Measurements from ENCODE around the gene TEDC2. TPM values are rescaled to one million over a fixed set of nuclear protein-coding genes. Genes with fewer than 3 reads are reported as not detected.

TEDC2 gene
- total and polyA plus RNA-seq, 10 of the 15 experiments (the other 5 are each of a cell fraction or from before 2014, with no cell fraction given) = 0.23 to 47.9 (median 19.1) TPM

DNA sequence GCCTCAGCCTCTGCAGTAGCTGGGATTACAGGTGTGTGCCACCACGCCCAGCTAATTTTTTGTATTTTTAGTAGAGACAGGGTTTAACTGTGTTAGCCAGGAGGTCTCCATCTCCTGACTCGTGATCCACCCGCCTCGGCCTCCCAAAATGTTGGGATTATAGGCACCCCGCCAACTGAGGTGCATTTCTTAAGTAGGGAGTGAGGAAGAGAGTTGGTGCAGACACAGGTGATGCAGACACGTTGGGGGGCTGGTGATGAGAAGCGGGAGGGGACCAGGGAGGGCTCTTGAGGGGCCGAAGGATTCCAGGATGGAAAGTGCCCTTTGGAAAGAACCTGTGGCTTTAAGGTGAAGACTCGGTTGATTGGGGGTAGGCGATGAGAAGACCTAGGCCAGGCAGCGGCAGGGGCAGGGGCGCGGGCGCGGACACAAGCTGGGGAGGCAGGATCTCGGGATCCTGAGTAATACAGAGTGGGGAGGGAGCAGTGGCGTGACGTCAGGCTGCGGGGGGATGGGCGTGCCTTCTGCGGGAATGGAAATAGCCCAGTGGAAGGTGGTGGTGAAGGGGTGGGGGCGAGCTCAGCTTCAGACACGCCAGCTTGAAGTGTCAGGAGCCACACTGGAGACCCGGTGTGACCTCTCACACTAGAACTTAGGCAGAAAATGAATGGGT is 51.4 kb downstream of the TEDC2 start:
- peaks cover 25% of the 10 kb centered on the region for H3K79me2 ChIP-seq (ENCODE audit: control insufficient read depth, insufficient read depth, low read length)
- no peak overlapping the region for H3K9ac ChIP-seq (ENCODE audit: control insufficient read depth, insufficient read depth, low read length)
- in situ Hi-C loops (cut with MboI) (no loop called here), intact Hi-C loops (cut with micrococcal nuclease; ENCODE audit: unreplicated experiment) (no loop called here)
- ChIA-PET RAD21 (ENCODE audit: unreplicated experiment) (interaction anchor here (2.3 kb wide), 1 partner anchor 10 kb away, joined by 11 read pairs; no protein-coding TSS in a partner anchor), POLR2A (interaction anchor here (0.8 kb wide), 1 partner anchor 26 kb away, joined by 4 read pairs; the partner anchor contains the start of gene PDPK1), SMC1A (ENCODE audit: uncharacterized antibody, unreplicated experiment) (no interaction called here), CTCF (interaction anchor here (1.5 kb wide), 1 partner anchor 21 kb away, joined by 4 read pairs; no protein-coding TSS in a partner anchor)
- BruUV-seq (replicated peaks) = no TSS peak
- no peak overlapping the region for H3K4me2 ChIP-seq (ENCODE audit: control insufficient read depth, insufficient read depth)
- peaks cover 6% of the 10 kb centered on the region; the same call in 1 of the 2 replicates for H4K20me1 ChIP-seq (ENCODE audit: control insufficient read depth, insufficient read depth)
- no peak for TF ChIP-seq JUNB (IDR thresholded peaks at IDR 0.05)
- H3K4me1 ChIP-seq (ENCODE audit: control insufficient read depth, insufficient read depth, low read length) = peaks cover 46% of the 10 kb centered on the region
- H3K36me3 ChIP-seq (ENCODE audit: control insufficient read depth in 2 of 2, insufficient read depth in 2 of 2, low read length in 1 of 2) = peaks cover 0 to under 1% of the 10 kb centered on the region in 2 experiments; a peak in 1 of 4 replicates
- H2AFZ ChIP-seq (ENCODE audit: control insufficient read depth, low read depth, low read length) = no peak overlapping the region
- no peak for FAIRE-seq
- H3K4me3 ChIP-seq = no peak overlapping the region
- H3K27me3 ChIP-seq (replicated peaks in 1 of 2; ENCODE audit: control insufficient read depth in 2 of 2, insufficient read depth in 2 of 2, low read length in 1 of 2) = no peaks in the 10 kb centered on the region
- H3K27ac ChIP-seq (ENCODE audit: control insufficient read depth, insufficient read depth) = no peak overlapping the region
- H3K9me3 ChIP-seq (replicated peaks; ENCODE audit: control insufficient read depth, insufficient read depth, low read length) = no peaks in the 10 kb centered on the region
- WGBS (ENCODE audit: insufficient coverage, insufficient replicate concordance, low lambda C conversion rate, missing lambda C conversion rate) = 73% methylated on average over 20 of the region's 24 CpGs
- ATAC-seq = no peak
- DNase-seq (ENCODE audit: low read depth, low spot score) = no peak

DNA sequence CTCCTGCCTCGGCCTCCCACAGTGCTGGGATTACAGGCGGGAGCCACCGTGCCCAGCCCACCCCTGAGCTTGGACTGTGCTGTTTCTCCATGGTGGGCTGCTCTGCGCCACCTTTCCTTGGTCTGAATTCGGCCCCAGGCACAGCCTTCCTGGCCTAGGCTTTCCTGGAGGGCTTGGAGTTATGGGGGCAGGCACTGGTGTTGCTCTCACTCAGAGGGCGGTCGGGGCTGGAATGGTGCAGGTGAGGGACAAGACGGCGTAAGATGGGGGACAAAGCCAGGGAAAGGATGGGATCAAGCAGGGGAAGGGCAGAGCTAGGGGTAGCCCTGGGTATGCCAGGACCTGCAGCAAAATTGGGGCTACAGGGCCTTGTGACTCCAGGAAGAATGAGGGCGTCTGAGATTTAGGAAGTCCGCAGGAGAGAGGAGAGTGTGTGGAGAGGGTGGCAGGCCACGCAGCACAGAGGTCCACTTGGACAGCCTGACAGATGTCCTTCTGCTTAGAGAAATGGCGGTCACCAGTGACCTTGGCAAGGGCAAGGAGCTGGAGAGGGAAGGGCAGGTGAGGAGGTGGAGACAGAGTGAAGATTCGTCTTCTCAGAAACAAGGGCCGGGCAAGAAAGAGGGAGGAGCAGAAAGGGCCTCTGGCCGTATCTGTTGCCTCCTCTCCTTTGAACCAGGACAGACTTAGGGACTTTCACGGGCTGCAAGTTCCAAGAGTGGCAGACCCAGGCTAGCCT is 52.3 kb downstream of the TEDC2 start:
- intact Hi-C loops (cut with micrococcal nuclease; ENCODE audit: unreplicated experiment) (no loop called here), in situ Hi-C loops (cut with MboI) (no loop called here)
- peaks cover 41% of the 10 kb centered on the region for H3K4me1 ChIP-seq (ENCODE audit: control insufficient read depth, insufficient read depth, low read length)
- no peak overlapping the region for H3K4me2 ChIP-seq (ENCODE audit: control insufficient read depth, insufficient read depth)
- RAD21 ChIA-PET (ENCODE audit: unreplicated experiment) = interaction anchor here (1.0 to 1.3 kb wide), 2 partner anchors 42 to 241 kb away, joined by 3 to 4 read pairs; partner anchors contain the start of gene SRRM2
- POLR2A ChIA-PET = no interaction called here
- no peak overlapping the region for H2AFZ ChIP-seq (ENCODE audit: control insufficient read depth, low read depth, low read length)
- 93% methylated on average over 17 of the region's 17 CpGs for WGBS (ENCODE audit: insufficient coverage, insufficient replicate concordance, low lambda C conversion rate, missing lambda C conversion rate)
- no peak for ATAC-seq
- H3K27me3 ChIP-seq (replicated peaks in 1 of 2; ENCODE audit: control insufficient read depth in 2 of 2, insufficient read depth in 2 of 2, low read length in 1 of 2) = no peaks in the 10 kb centered on the region
- no peaks in the 10 kb centered on the region for H3K9me3 ChIP-seq (replicated peaks; ENCODE audit: control insufficient read depth, insufficient read depth, low read length)
- BruUV-seq (replicated peaks) = no TSS peak
- DNase-seq (ENCODE audit: low read depth, low spot score) = no peak
- no peak overlapping the region for H3K27ac ChIP-seq (ENCODE audit: control insufficient read depth, insufficient read depth)
- H3K36me3 ChIP-seq (ENCODE audit: control insufficient read depth in 2 of 2, insufficient read depth in 2 of 2, low read length in 1 of 2) = peaks cover 2 to 6% of the 10 kb centered on the region in 2 experiments; a peak in 3 of 4 replicates
- peaks cover 6% of the 10 kb centered on the region; the same call in 1 of the 2 replicates for H4K20me1 ChIP-seq (ENCODE audit: control insufficient read depth, insufficient read depth)
- CTCF ChIA-PET = interaction anchor here (0.6 to 1.6 kb wide), 2 partner anchors 27 to 372 kb away, joined by 3 to 4 read pairs; no protein-coding TSS in a partner anchor
- SMC1A ChIA-PET (ENCODE audit: uncharacterized antibody, unreplicated experiment) = interaction anchor here (0.8 to 1.3 kb wide), 2 partner anchors 10 to 26 kb away, joined by 3 to 5 read pairs; partner anchors contain the start of gene PDPK1
- H3K79me2 ChIP-seq (ENCODE audit: control insufficient read depth, insufficient read depth, low read length) = peaks cover 34% of the 10 kb centered on the region
- no peak for FAIRE-seq
- H3K4me3 ChIP-seq = no peak overlapping the region
- H3K9ac ChIP-seq (ENCODE audit: control insufficient read depth, insufficient read depth, low read length) = no peak overlapping the region
- TF ChIP-seq, protein P1, sequence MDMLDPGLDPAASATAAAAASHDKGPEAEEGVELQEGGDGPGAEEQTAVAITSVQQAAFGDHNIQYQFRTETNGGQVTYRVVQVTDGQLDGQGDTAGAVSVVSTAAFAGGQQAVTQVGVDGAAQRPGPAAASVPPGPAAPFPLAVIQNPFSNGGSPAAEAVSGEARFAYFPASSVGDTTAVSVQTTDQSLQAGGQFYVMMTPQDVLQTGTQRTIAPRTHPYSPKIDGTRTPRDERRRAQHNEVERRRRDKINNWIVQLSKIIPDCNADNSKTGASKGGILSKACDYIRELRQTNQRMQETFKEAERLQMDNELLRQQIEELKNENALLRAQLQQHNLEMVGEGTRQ (IDR thresholded peaks at IDR 0.05; ENCODE audit: borderline replicate concordance, low read depth, low read length) = no peak
- TF ChIP-seq SPI1 (IDR thresholded peaks at IDR 0.05; ENCODE audit: borderline replicate concordance, insufficient read depth, low read depth, low read length) (no peak), JUNB (IDR thresholded peaks at IDR 0.05) (no peak), TAF1 (IDR thresholded peaks at IDR 0.05; ENCODE audit: borderline replicate concordance, low read depth, low read length) (no peak), CEBPB (IDR thresholded peaks at IDR 0.05; ENCODE audit: borderline replicate concordance in 1 of 2, low read depth in 2 of 2, low read length in 2 of 2) (no peak), HDGF (IDR thresholded peaks at IDR 0.05) (no peak), SMARCA5 (IDR thresholded peaks at IDR 0.05) (no peak), NR2C1 (IDR thresholded peaks at IDR 0.05) (no peak)
- TF ChIP-seq, protein P2, sequence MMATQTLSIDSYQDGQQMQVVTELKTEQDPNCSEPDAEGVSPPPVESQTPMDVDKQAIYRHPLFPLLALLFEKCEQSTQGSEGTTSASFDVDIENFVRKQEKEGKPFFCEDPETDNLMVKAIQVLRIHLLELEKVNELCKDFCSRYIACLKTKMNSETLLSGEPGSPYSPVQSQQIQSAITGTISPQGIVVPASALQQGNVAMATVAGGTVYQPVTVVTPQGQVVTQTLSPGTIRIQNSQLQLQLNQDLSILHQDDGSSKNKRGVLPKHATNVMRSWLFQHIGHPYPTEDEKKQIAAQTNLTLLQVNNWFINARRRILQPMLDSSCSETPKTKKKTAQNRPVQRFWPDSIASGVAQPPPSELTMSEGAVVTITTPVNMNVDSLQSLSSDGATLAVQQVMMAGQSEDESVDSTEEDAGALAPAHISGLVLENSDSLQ (IDR thresholded peaks at IDR 0.05) = no peak
- TF ChIP-seq, protein P3, sequence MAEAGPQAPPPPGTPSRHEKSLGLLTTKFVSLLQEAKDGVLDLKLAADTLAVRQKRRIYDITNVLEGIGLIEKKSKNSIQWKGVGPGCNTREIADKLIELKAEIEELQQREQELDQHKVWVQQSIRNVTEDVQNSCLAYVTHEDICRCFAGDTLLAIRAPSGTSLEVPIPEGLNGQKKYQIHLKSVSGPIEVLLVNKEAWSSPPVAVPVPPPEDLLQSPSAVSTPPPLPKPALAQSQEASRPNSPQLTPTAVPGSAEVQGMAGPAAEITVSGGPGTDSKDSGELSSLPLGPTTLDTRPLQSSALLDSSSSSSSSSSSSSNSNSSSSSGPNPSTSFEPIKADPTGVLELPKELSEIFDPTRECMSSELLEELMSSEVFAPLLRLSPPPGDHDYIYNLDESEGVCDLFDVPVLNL (IDR thresholded peaks at IDR 0.05; ENCODE audit: low read depth, low read length) = no peak

All from GM12878 (cell line).